ENCODE measurements around the gene RPL28. TPM values are rescaled to one million over a fixed set of nuclear protein-coding genes. Genes with fewer than 3 reads are reported as not detected.

The RPL28 gene
- total and polyA plus RNA-seq, 10 of the 15 experiments (the other 5 are each of a cell fraction or from before 2014, with no cell fraction given), result 260 to 3,542 (median 891) TPM

DNA sequence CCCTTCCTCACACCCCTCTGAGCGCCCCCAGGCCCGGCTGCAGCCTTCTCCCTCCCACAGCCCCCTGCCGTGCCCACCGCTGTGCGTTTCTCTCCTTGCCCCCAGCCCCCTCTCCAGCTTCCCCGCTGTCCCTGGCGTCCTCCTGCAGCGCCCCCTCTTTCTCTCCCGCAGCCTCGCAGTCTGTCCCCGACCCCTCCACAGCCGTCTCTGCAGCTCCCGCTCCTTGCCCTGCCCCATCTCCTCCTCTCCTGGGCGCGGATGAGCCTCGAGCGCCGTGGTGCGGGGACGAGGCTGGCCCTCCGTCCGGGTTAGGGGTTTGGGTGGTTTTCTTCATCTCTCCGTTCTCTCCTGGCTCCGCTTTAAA, 45.0 kb upstream of the RPL28 start:
- Histone ChIP-seq H3K27ac (ENCODE audit: control insufficient read depth, insufficient read depth) (peak overlapping the region; percentile 51; the same call in 1 of the 2 replicates), H3K4me3 (peak overlapping the region; percentile 85), H3K4me1 (ENCODE audit: control insufficient read depth, insufficient read depth, low read length) (peaks cover 10% of the 10 kb centered on the region), H2AFZ (ENCODE audit: control insufficient read depth, low read depth, low read length) (peak overlapping the region; percentile 10; the same call in 1 of the 2 replicates), H3K4me2 (ENCODE audit: control insufficient read depth, insufficient read depth) (peak overlapping the region; percentile 99), H3K9ac (ENCODE audit: control insufficient read depth, insufficient read depth, low read length) (peak overlapping the region; percentile 93), H4K20me1 (ENCODE audit: control insufficient read depth, insufficient read depth) (no peaks in the 10 kb centered on the region), H3K9me3 (replicated peaks; ENCODE audit: control insufficient read depth, insufficient read depth, low read length) (no peaks in the 10 kb centered on the region), H3K36me3 (ENCODE audit: control insufficient read depth in 2 of 2, insufficient read depth in 2 of 2, low read length in 1 of 2) (no peaks in the 10 kb centered on the region), H3K79me2 (ENCODE audit: control insufficient read depth, insufficient read depth, low read length) (peaks cover 7% of the 10 kb centered on the region), H3K27me3 (replicated peaks in 1 of 2; ENCODE audit: control insufficient read depth in 2 of 2, insufficient read depth in 2 of 2, low read length in 1 of 2) (no peaks in the 10 kb centered on the region; a peak in 1 of 4 replicates)
- WGBS (ENCODE audit: insufficient coverage, insufficient replicate concordance, low lambda C conversion rate, missing lambda C conversion rate), result 2% methylated on average over 17 of the region's 24 CpGs
- intact Hi-C loops (cut with micrococcal nuclease; ENCODE audit: unreplicated experiment) (no loop called here), in situ Hi-C loops (cut with MboI) (no loop called here)
- ChIA-PET RAD21 (ENCODE audit: unreplicated experiment) (no interaction called here), CTCF (interaction anchor here (0.6 to 1.0 kb wide), 4 partner anchors 24 to 113 kb away, joined by 3 read pairs; partner anchors contain the start of gene TMEM238), SMC1A (ENCODE audit: uncharacterized antibody, unreplicated experiment) (no interaction called here), POLR2A (interaction anchor here (0.7 to 1.8 kb wide), 4 partner anchors 42 to 136 kb away, joined by 3 to 5 read pairs (median 4); partner anchors contain the start of genes TMEM238 and ZNF628)
- FAIRE-seq, result no peak
- no TSS peak for BruUV-seq (replicated peaks)
- ATAC-seq, result no peak
- DNase-seq (ENCODE audit: low read depth, low spot score), result no peak
- TF ChIP-seq HDGF (IDR thresholded peaks at IDR 0.05) (0 out of 2 replicates have a peak, but pooled peaks have one; percentile 21), MXI1 (IDR thresholded peaks at IDR 0.05; ENCODE audit: low read depth, low read length) (no peak), EED (IDR thresholded peaks at IDR 0.05; ENCODE audit: low read depth) (no peak), IKZF2 (IDR thresholded peaks at IDR 0.05) (peak; percentile 10 to 32; a peak in 1 of 4 replicates), MTA2 (IDR thresholded peaks at IDR 0.05; ENCODE audit: low read depth) (no peak), ZNF207 (IDR thresholded peaks at IDR 0.05; ENCODE audit: borderline replicate concordance) (no peak), TCF3 (IDR thresholded peaks at IDR 0.05; ENCODE audit: borderline replicate concordance, insufficient read depth, low read depth, low read length) (no peak), SMC3 (IDR thresholded peaks at IDR 0.05; ENCODE audit: borderline replicate concordance, low read length) (no peak)
- TF ChIP-seq, protein P1, sequence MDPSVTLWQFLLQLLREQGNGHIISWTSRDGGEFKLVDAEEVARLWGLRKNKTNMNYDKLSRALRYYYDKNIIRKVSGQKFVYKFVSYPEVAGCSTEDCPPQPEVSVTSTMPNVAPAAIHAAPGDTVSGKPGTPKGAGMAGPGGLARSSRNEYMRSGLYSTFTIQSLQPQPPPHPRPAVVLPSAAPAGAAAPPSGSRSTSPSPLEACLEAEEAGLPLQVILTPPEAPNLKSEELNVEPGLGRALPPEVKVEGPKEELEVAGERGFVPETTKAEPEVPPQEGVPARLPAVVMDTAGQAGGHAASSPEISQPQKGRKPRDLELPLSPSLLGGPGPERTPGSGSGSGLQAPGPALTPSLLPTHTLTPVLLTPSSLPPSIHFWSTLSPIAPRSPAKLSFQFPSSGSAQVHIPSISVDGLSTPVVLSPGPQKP (IDR thresholded peaks at IDR 0.05; ENCODE audit: low read depth, low read length), result no peak
- TF ChIP-seq, protein P2, sequence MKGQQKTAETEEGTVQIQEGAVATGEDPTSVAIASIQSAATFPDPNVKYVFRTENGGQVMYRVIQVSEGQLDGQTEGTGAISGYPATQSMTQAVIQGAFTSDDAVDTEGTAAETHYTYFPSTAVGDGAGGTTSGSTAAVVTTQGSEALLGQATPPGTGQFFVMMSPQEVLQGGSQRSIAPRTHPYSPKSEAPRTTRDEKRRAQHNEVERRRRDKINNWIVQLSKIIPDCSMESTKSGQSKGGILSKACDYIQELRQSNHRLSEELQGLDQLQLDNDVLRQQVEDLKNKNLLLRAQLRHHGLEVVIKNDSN (IDR thresholded peaks at IDR 0.05; ENCODE audit: borderline replicate concordance, extremely low read length, insufficient read depth, low read depth, low read length), result no peak
- TF ChIP-seq, protein P3, sequence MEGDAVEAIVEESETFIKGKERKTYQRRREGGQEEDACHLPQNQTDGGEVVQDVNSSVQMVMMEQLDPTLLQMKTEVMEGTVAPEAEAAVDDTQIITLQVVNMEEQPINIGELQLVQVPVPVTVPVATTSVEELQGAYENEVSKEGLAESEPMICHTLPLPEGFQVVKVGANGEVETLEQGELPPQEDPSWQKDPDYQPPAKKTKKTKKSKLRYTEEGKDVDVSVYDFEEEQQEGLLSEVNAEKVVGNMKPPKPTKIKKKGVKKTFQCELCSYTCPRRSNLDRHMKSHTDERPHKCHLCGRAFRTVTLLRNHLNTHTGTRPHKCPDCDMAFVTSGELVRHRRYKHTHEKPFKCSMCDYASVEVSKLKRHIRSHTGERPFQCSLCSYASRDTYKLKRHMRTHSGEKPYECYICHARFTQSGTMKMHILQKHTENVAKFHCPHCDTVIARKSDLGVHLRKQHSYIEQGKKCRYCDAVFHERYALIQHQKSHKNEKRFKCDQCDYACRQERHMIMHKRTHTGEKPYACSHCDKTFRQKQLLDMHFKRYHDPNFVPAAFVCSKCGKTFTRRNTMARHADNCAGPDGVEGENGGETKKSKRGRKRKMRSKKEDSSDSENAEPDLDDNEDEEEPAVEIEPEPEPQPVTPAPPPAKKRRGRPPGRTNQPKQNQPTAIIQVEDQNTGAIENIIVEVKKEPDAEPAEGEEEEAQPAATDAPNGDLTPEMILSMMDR (IDR thresholded peaks at IDR 0.05 in 2 of 3, conservative IDR thresholded peaks at IDR 0.05 in 1 of 3; ENCODE audit: control insufficient read depth in 2 of 3, extremely low read depth in 1 of 3, insufficient read depth in 1 of 3, low read depth in 3 of 3, low read length in 3 of 3), result peak; percentile 21 to 27 (median 23); a peak in 4 of 6 replicates
- TF ChIP-seq, protein P4, sequence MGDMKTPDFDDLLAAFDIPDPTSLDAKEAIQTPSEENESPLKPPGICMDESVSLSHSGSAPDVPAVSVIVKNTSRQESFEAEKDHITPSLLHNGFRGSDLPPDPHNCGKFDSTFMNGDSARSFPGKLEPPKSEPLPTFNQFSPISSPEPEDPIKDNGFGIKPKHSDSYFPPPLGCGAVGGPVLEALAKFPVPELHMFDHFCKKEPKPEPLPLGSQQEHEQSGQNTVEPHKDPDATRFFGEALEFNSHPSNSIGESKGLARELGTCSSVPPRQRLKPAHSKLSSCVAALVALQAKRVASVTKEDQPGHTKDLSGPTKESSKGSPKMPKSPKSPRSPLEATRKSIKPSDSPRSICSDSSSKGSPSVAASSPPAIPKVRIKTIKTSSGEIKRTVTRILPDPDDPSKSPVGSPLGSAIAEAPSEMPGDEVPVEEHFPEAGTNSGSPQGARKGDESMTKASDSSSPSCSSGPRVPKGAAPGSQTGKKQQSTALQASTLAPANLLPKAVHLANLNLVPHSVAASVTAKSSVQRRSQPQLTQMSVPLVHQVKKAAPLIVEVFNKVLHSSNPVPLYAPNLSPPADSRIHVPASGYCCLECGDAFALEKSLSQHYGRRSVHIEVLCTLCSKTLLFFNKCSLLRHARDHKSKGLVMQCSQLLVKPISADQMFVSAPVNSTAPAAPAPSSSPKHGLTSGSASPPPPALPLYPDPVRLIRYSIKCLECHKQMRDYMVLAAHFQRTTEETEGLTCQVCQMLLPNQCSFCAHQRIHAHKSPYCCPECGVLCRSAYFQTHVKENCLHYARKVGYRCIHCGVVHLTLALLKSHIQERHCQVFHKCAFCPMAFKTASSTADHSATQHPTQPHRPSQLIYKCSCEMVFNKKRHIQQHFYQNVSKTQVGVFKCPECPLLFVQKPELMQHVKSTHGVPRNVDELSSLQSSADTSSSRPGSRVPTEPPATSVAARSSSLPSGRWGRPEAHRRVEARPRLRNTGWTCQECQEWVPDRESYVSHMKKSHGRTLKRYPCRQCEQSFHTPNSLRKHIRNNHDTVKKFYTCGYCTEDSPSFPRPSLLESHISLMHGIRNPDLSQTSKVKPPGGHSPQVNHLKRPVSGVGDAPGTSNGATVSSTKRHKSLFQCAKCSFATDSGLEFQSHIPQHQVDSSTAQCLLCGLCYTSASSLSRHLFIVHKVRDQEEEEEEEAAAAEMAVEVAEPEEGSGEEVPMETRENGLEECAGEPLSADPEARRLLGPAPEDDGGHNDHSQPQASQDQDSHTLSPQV (IDR thresholded peaks at IDR 0.05), result no peak
- TF ChIP-seq, protein P5, sequence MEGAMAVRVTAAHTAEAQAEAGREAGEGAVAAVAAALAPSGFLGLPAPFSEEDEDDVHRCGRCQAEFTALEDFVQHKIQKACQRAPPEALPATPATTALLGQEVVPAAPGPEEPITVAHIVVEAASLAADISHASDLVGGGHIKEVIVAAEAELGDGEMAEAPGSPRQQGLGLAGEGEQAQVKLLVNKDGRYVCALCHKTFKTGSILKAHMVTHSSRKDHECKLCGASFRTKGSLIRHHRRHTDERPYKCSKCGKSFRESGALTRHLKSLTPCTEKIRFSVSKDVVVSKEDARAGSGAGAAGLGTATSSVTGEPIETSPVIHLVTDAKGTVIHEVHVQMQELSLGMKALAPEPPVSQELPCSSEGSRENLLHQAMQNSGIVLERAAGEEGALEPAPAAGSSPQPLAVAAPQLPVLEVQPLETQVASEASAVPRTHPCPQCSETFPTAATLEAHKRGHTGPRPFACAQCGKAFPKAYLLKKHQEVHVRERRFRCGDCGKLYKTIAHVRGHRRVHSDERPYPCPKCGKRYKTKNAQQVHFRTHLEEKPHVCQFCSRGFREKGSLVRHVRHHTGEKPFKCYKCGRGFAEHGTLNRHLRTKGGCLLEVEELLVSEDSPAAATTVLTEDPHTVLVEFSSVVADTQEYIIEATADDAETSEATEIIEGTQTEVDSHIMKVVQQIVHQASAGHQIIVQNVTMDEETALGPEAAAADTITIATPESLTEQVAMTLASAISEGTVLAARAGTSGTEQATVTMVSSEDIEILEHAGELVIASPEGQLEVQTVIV (IDR thresholded peaks at IDR 0.05; ENCODE audit: borderline replicate concordance, partially characterized antibody), result no peak
